GM08714 (cell line): Measurements from ENCODE around the gene ASF1B.
"Not testable (repeated sequence)": the region's sequence is repeated elsewhere in the genome, so short reads cannot be mapped to it uniquely, and the experiment has no call there.

ENCODE experiments used
- H3K4me3 ChIP-seq: fragments of 200-500 bp; sonication (Bioruptor generic); 2 replicates; pipeline ENCODE4 v1.5.1; 2014; ENCODE audit warnings: mild to moderate bottlenecking, low read length, inconsistent platforms
- ZNF274 ChIP-seq: IDR thresholded peaks from 2 replicates; pipeline ENCODE4 v1.6.1; 2012; ENCODE audit warnings: mild to moderate bottlenecking, low read depth, low read length

The ASF1B gene

GRCh38 chr19:14136509-14137281, at the start of gene ASF1B:
ASF1B (minus strand) TSS chr19:14136589; CDS start chr19:14136456, 133 bp downstream.
- no peak for TF ChIP-seq ZNF274
- H3K4me3 ChIP-seq, result peak within 1 kb of the TSS; percentile 98

- not testable (repeated sequence) for H3K4me3 ChIP-seq
These were observed 49.3 kb upstream of the ASF1B start for GRCh38 chr19:14185691-14186090.

DNA sequence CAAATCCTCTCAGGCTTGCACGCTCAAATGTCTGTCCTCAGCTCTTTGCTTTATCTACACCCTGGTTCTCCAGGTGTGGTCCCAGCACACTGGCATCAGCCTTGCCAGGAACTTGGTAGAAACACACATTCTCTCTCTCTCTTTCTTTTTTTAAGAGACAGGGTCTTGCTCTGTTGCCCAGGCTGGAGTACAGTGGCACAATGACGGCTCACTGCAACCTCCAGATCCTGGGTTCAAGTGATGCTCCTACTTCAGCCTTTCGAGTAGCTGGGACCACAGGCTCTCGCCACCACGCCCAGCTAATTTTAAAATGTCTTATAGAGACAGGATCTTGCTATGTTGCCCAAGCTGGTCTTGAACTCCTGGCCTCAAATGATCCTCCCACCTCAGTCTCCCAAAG, 48.8 kb upstream of the ASF1B start:
- no peak overlapping the region for H3K4me3 ChIP-seq
- TF ChIP-seq ZNF274, result no peak

DNA sequence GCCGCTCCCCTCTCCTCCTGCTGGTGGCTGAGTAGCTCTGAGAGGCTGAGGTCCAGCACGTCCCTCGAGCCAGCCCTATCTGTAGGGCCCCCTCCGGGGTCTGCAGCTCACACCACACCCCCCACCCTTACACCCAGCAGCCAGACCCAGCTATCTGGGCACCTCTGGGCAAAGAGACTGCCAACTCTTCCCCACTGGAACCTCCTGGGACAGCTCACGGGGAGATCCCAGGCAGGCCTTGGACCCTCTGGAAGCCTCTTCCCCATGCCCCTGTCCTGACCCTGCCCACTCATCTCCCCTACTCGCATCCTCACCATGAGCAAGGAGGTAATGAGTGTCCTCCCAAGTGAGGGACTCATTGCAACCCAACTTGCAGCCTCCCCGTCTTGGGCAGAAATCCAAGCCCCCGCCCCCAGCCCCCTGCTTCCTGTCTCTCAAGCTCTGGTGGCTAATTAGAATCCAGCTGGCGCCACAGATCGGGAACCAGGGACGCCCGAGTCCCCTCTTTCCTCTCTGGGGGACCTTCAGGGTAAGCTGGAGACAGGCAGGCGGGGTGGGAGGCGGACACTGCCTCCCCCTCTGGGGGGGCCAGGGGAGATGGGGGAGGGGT, 47.5 kb upstream of the ASF1B start:
- TF ChIP-seq ZNF274, result no peak
- no peak overlapping the region for H3K4me3 ChIP-seq

DNA sequence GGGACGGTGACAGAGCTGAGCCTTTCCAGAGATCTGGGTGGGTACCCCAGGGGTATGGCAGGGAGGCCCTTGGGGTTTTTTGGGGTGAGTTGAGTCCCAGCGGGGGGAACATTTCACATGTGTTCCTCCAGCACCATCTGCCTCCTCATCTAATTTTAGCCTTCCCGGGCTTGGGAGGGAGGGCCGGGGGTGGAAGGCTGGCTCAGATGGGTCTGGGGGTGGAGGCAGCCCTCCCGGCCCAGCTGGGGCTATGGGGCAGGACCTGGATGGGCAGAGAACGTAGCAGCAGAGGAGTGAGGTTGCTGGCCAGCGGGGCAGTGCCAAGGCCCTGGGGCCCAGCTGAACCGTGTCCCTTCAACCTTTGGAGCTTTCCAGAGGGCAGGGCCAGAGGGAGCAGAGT, 46.1 kb upstream of the ASF1B start:
- TF ChIP-seq ZNF274, result no peak
- H3K4me3 ChIP-seq, result no peak overlapping the region

GRCh38 chr19:14181906-14182305, 45.5 kb upstream of the ASF1B start:
- no peak overlapping the region for H3K4me3 ChIP-seq
- TF ChIP-seq ZNF274, result no peak

DNA sequence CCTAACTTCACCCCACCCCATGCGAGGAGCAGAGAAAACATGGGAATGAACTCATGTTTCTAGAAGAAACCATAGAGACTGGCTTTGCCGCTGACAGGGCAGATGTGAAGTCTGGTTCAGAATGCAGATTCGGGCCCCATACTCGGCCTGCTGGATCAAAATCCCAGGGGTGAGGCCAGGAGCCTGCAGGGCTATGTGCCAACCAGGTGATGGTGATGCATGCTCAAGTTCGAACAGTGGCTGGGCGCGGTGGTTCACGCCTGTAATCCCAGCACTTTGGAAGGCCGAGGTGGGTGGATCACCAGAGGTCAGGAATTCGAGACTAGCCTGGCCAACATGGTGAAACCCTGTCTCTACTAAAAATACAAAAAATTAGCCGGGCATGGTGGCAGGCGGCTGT, 44.8 kb upstream of the ASF1B start:
- H3K4me3 ChIP-seq, result not testable (repeated sequence)

DNA sequence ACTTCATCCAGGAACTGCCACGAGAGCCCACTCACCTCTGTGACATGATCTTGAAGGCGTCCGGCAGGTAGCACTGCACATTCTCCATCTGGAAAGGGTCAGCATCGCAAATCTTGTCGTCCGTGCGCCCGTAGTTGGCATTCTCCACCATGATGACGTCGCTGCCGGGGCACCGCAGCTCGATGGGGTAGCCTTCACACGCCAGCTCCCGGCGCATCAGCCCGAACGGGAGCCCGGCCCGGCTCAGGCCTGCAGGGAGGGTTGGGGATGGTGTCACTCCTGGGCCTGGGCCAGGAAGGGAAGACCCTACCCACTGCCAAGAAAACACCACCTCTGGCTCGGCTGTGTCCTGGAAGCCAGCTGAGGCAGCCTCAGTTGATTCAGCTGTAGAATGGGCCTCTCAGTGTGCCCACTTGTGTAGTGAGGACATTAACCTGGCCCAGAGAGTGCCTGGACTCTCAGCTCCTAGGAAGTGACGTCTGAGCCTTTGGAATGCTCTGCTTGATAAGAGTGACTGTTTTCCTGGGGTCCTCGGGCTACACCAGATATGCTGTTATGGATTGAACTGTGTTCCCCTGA, 41.2 kb upstream of the ASF1B start:
- no peak for TF ChIP-seq ZNF274
- H3K4me3 ChIP-seq, result no peak overlapping the region

DNA sequence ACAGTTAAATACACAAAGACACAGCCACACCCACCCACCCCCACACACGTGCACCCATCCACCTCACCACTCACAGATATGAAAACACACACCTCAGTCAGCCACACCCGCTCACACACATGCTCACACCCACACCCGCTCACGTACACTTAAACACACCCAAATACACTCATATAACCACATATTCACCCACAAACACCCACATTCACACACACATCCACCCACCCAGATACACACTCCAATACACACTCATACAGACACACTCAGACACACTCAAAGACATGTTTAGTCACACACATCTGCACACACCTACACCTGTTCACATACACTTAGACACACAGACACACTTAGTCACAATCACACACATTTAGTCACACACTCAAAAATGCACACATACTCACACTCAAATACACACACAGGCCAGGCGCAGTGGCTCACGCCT, 39.0 kb upstream of the ASF1B start:
- H3K4me3 ChIP-seq, result no peak overlapping the region
- no peak for TF ChIP-seq ZNF274

- no peak for TF ChIP-seq ZNF274
- no peak overlapping the region for H3K4me3 ChIP-seq
These were observed 38.5 kb upstream of the ASF1B start for GRCh38 chr19:14174883-14175282.

- H3K4me3 ChIP-seq, result no peak overlapping the region
- TF ChIP-seq ZNF274, result no peak
These were observed 32.6 kb upstream of the ASF1B start for GRCh38 chr19:14168993-14169392.

GRCh38 chr19:14168259-14168972, 32.0 kb upstream of the ASF1B start:
- no peak overlapping the region for H3K4me3 ChIP-seq
- TF ChIP-seq ZNF274, result no peak

DNA sequence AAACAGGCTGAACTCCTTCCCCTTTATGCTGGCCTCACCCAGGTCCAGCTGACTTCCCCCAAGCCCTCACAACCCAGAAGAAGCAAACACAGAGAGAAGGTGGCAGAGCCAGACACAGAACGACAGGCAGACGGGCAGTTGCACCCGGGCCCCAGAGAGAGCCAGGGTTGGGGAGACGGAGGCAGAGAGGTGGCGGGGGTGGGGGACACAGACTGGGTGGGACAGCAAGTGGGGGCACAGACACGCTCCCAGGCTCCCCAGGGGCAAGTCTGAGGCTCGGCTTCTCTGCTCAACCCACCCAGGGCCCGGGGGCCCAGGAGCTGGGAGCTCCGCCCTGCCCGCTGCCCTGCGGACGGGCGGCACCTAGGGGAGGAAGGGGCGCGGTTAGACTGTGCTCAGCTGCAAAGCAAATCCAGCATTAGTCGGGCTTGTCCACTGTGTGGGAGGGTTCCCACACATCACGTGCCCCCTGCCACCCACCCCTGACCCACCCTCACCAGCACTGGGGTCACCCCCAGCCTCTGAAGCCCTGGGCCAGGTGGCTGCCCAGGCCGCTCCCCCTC, 31.3 kb upstream of the ASF1B start:
- TF ChIP-seq ZNF274, result no peak
- no peak overlapping the region for H3K4me3 ChIP-seq

- no peak overlapping the region for H3K4me3 ChIP-seq
- TF ChIP-seq ZNF274, result no peak
These were observed 30.7 kb upstream of the ASF1B start for GRCh38 chr19:14166999-14167575.
